Colonic mucosa (tissue), 4 donors: ENCODE data around the gene PACS1. TPM values are rescaled to one million over a fixed set of nuclear protein-coding genes. Genes with fewer than 3 reads are reported as not detected.

Experiments used
- DNase-seq: peaks from one replicate; pipeline ENCODE4 v3.0.0-alpha.2; 2020
- H3K27ac ChIP-seq: fragments of 200-600 bp; one replicate; pipeline ENCODE4 v1.8.0; 2021
- H3K27me3 ChIP-seq: fragments of 200-600 bp; one replicate; pipeline ENCODE4 v1.8.0; 2021
- H3K36me3 ChIP-seq: fragments of 200-600 bp; one replicate; pipeline ENCODE4 v1.8.0; 2021
- H3K4me1 ChIP-seq: fragments of 200-600 bp; one replicate; pipeline ENCODE4 v1.8.0; 2021; ENCODE audit warnings: mild to moderate bottlenecking
- H3K4me3 ChIP-seq: fragments of 200-600 bp; one replicate; pipeline ENCODE4 v1.8.0; 2021
- H3K9ac ChIP-seq, 2 donors: one replicate each; pipeline ENCODE4 v1.7.0; 2013; ENCODE audit warnings: control low read depth in 2 of 2, low read depth in 2 of 2, low read length in 2 of 2
- H3K9me3 ChIP-seq: fragments of 200-600 bp; one replicate; pipeline ENCODE4 v1.8.0; 2021
- CTCF ChIP-seq: fragments of 200-600 bp; IDR thresholded peaks from one replicate; pipeline ENCODE4 v1.8.0; 2022; ENCODE audit warnings: antibody characterized with exemption, mild to moderate bottlenecking
- intact Hi-C: fragments of 100-400 bp; cut with DNase I; formaldehyde crosslinking; loops from one replicate; pipeline ENCODE4 v1.14.1; 2022
- total RNA-seq, 2 donors: library from RNA; stranded (reverse); fragmentation: NEBNext Ultra II Directional in 1 of 2; extraction: Animal tissue kit (Norgen Biotek cat#: 25700) in 1 of 2; gene quantifications; one replicate each; pipeline ENCODE4 v1.2.1, GENCODE V29; 2021
- donor health status: healthy.
- donor health status: DM: no; HTN: no; CAD: no.
- donor health status: DM: no; HTN: no; CAD: no.

Gene PACS1
- total RNA-seq, 2 donors from 2014 or later, result 10.1 to 20.9 TPM

- intact Hi-C loops, result no loop called here
- Histone ChIP-seq H3K4me1 (no peaks in the 10 kb centered on the region), H3K9me3 (no peaks in the 10 kb centered on the region)
Measured at GRCh38 chr11:66207816-66208215, 137.7 kb downstream of the PACS1 start.

GRCh38 chr11:66211100-66211499, 141.0 kb downstream of the PACS1 start:
- no peak for DNase-seq
- no peaks in the 10 kb centered on the region for H3K36me3 ChIP-seq
- H3K4me3 ChIP-seq, result no peak overlapping the region
- H3K27ac ChIP-seq, result no peak overlapping the region
- H3K9me3 ChIP-seq, result no peaks in the 10 kb centered on the region
- no peak overlapping the region for H3K9ac ChIP-seq
- no peak for TF ChIP-seq CTCF
- H3K4me1 ChIP-seq, result no peaks in the 10 kb centered on the region
- no peaks in the 10 kb centered on the region for H3K27me3 ChIP-seq
- intact Hi-C loops, result no loop called here

More at GRCh38 chr11:66207816-66208215, 137.7 kb downstream of the PACS1 start:
- Histone ChIP-seq H3K36me3 (no peaks in the 10 kb centered on the region), H3K27ac (no peak overlapping the region), H3K27me3 (no peaks in the 10 kb centered on the region), H3K9ac (no peak overlapping the region), H3K4me3 (no peak overlapping the region)
- DNase-seq, result no peak
- no peak for TF ChIP-seq CTCF

GRCh38 chr11:66216911-66217310, 146.8 kb downstream of the PACS1 start:
- intact Hi-C loops, result no loop called here
- no peaks in the 10 kb centered on the region for H3K36me3 ChIP-seq
- DNase-seq, result no peak

GRCh38 chr11:66218036-66218435, 148.0 kb downstream of the PACS1 start:
- no peak overlapping the region for H3K9ac ChIP-seq
- no peaks in the 10 kb centered on the region for H3K9me3 ChIP-seq
- no peak overlapping the region for H3K27ac ChIP-seq
- intact Hi-C loops, result no loop called here
- DNase-seq, result no peak
- H3K4me3 ChIP-seq, result no peak overlapping the region
- no peaks in the 10 kb centered on the region for H3K4me1 ChIP-seq
- no peaks in the 10 kb centered on the region for H3K36me3 ChIP-seq
- TF ChIP-seq CTCF, result no peak
- H3K27me3 ChIP-seq, result no peaks in the 10 kb centered on the region

More at GRCh38 chr11:66216911-66217310, 146.8 kb downstream of the PACS1 start:
- no peak overlapping the region for H3K4me3 ChIP-seq
- H3K27me3 ChIP-seq, result no peaks in the 10 kb centered on the region
- no peak for TF ChIP-seq CTCF
- H3K9me3 ChIP-seq, result no peaks in the 10 kb centered on the region
- H3K27ac ChIP-seq, result no peak overlapping the region
- H3K4me1 ChIP-seq, result no peaks in the 10 kb centered on the region
- H3K9ac ChIP-seq, result no peak overlapping the region

- no peak overlapping the region for H3K27ac ChIP-seq
- intact Hi-C loops, result no loop called here
- no peak overlapping the region for H3K9ac ChIP-seq
- H3K9me3 ChIP-seq, result no peaks in the 10 kb centered on the region
- H3K36me3 ChIP-seq, result no peaks in the 10 kb centered on the region
- no peak for TF ChIP-seq CTCF
- H3K4me1 ChIP-seq, result no peaks in the 10 kb centered on the region
- H3K4me3 ChIP-seq, result no peak overlapping the region
- H3K27me3 ChIP-seq, result no peaks in the 10 kb centered on the region
- DNase-seq, result no peak
Measured at GRCh38 chr11:66218846-66219620, 149.0 kb downstream of the PACS1 start.
